Measurements from ENCODE around the gene HS6ST2.
"Not testable (repeated sequence)": the region's sequence is repeated elsewhere in the genome, so short reads cannot be mapped to it uniquely, and the experiment has no call there.

HS6ST2 gene

DNA sequence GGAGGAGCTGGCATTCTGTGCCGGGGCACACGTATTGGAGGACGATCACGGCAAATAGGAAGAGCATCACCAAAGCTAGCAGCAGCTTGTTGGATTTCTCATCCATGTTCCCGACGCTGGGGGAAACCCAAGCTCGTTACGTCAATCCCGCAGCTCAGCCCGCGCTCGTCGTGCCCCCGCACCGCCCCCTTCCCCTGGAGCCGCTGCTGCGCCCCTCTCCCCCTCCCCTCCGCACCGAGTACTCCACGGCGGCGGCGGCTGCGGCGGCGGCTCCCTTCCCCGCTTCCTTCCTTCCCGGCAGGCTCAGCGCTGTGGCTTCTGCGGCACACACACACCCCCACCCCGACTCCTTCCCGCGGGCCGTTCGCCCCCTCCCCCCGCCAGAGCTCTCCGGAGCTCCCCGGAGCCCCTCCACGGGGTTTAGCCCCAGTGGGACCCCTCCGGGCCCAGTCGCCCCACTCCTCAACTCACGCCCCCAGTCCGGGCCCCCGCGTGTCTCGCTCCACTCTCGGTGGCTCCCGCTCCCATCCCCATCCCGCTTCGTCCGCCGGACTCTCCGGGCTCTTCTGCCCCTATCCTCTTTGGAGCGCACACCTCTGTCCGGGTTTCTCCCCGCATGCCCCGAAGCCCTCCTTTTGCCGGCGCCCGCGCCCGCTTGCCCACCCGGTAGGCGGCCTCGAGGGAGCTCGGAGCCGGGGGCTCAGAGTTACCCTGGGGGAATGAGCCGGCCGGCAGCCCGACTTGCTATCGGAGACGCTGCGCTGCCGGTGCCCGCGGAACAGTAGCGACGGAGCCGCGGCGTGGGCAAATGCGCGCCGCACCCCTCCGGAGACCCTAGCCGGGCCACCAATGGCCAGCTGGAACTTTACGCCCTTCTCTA is 978 bp downstream of the HS6ST2 start:
- Mint-ChIP-seq H3K4me1 (peaks cover 14% of the 10 kb centered on the region), H3K4me3 (peak overlapping the region; percentile 54), H3K36me3 (no peaks in the 10 kb centered on the region), H3K9me3 (no peaks in the 10 kb centered on the region), H3K27me3 (peaks cover 74% of the 10 kb centered on the region), H3K27ac (no peak overlapping the region)
- DNase-seq: peak; percentile 31
- CTCF ChIA-PET: interaction anchor here (0.9 kb wide), 1 partner anchor 216 kb away, joined by 3 read pairs; no protein-coding TSS in a partner anchor

DNA sequence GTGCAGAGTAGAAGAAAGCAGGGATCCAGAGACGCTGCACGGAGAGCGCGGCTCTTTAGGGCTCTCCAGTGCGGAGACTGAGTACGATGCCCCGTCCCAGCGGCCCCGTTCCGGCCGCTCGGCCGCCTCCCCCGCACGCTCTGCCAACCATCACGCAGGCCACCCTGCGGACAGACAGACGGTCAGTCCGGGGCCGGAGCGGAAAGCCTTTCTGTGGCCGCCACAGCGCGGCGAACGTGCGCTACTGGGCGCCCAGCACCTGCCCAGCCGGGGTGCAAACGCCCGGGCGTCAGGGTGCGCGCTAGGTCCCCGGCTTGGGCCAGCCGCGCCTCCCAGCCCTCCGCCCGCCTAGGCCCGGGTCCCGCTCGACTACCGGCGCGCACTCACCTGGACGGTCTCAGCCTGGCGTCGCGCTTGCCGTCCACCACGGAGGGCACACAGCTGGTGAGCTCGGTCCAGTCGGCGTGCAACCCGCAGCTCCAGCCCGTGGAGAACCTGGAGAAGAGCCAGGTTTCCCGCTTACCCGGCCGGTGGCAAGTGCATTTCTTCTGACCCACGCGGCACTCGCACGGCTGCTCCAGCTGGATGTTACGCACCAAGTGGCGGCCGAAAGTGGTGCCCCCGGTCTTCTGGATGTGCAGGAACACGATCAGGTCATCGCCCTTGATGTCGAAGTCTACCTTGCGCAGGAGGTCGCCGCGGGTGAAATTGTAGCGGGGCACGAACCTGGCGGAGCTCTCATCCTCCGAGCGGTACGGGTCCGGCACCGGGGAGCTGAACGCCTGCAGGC is 1.8 kb downstream of the HS6ST2 start:
- no peak overlapping the region for H3K27ac Mint-ChIP-seq
- peak overlapping the region; percentile 52 for H3K4me3 Mint-ChIP-seq
- CTCF ChIA-PET: interaction anchor here (0.9 kb wide), 1 partner anchor 215 kb away, joined by 3 read pairs; no protein-coding TSS in a partner anchor
- no peaks in the 10 kb centered on the region for H3K36me3 Mint-ChIP-seq
- H3K27me3 Mint-ChIP-seq: peaks cover 74% of the 10 kb centered on the region
- peaks cover 14% of the 10 kb centered on the region for H3K4me1 Mint-ChIP-seq
- H3K9me3 Mint-ChIP-seq: no peaks in the 10 kb centered on the region
- DNase-seq: no peak

GRCh38 chrX:132955690-132956089 is 2.7 kb downstream of the HS6ST2 start:
- no peaks in the 10 kb centered on the region for H3K36me3 Mint-ChIP-seq

GRCh38 chrX:132954323-132954722 is 4.1 kb downstream of the HS6ST2 start:
- H3K4me3 Mint-ChIP-seq: no peak overlapping the region
- no peak overlapping the region for H3K27ac Mint-ChIP-seq
- DNase-seq: no peak
- H3K36me3 Mint-ChIP-seq: no peaks in the 10 kb centered on the region
- H3K4me1 Mint-ChIP-seq: peaks cover 14% of the 10 kb centered on the region
- CTCF ChIA-PET: no interaction called here
- peaks cover 64% of the 10 kb centered on the region for H3K27me3 Mint-ChIP-seq
- H3K9me3 Mint-ChIP-seq: no peaks in the 10 kb centered on the region

More at GRCh38 chrX:132955690-132956089, 2.7 kb downstream of the HS6ST2 start:
- no peaks in the 10 kb centered on the region for H3K9me3 Mint-ChIP-seq
- DNase-seq: no peak
- no peak overlapping the region for H3K27ac Mint-ChIP-seq
- CTCF ChIA-PET: no interaction called here
- no peak overlapping the region for H3K4me3 Mint-ChIP-seq
- peaks cover 14% of the 10 kb centered on the region for H3K4me1 Mint-ChIP-seq
- peaks cover 77% of the 10 kb centered on the region for H3K27me3 Mint-ChIP-seq

- peaks cover 54% of the 10 kb centered on the region for H3K27me3 Mint-ChIP-seq
- DNase-seq: no peak
- H3K27ac Mint-ChIP-seq: no peak overlapping the region
- no peaks in the 10 kb centered on the region for H3K9me3 Mint-ChIP-seq
- CTCF ChIA-PET: no interaction called here
- peaks cover 10% of the 10 kb centered on the region for H3K4me1 Mint-ChIP-seq
- no peaks in the 10 kb centered on the region for H3K36me3 Mint-ChIP-seq
- H3K4me3 Mint-ChIP-seq: no peak overlapping the region
Observed at GRCh38 chrX:132953354-132953753, 5.1 kb downstream of the HS6ST2 start.

GRCh38 chrX:132948648-132949260 is 9.7 kb downstream of the HS6ST2 start:
- DNase-seq: no peak
- Mint-ChIP-seq H3K27me3 (peaks cover 11% of the 10 kb centered on the region), H3K9me3 (no peaks in the 10 kb centered on the region), H3K4me1 (no peaks in the 10 kb centered on the region), H3K36me3 (no peaks in the 10 kb centered on the region), H3K27ac (no peak overlapping the region), H3K4me3 (no peak overlapping the region)
- CTCF ChIA-PET: interaction anchor here (0.9 to 1.5 kb wide), 5 partner anchors 11 to 225 kb away, joined by 3 to 4 read pairs (median 3); no protein-coding TSS in a partner anchor

DNA sequence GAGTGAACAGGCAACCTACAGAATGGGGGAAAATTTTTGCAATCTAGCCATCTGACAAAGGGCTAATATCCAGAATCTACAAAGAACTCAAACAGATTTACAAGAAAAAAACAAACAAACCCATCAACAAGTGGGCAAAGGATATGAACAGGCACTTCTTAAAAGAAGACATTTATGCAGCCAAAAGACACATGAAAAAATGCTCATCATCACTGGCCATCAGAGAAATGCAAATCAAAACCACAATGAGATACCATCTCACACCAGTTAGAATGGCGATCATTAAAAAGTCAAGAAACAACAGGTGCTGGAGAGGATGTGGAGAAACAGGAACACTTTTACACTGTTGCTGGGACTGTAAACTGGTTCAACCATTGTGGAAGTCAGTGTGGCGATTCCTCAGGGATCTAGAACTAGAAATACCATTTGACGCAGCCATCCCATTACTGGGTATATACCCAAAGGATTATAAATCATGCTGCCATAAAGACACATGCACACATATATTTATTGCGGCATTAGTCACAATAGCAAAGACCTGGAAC is 13.3 kb downstream of the HS6ST2 start:
- DNase-seq, H3K9me3 Mint-ChIP-seq, H3K27me3 Mint-ChIP-seq, CTCF ChIA-PET, H3K4me3 Mint-ChIP-seq, H3K4me1 Mint-ChIP-seq, H3K36me3 Mint-ChIP-seq: not testable (repeated sequence)
- peak overlapping the region; percentile 37 for H3K27ac Mint-ChIP-seq

DNA sequence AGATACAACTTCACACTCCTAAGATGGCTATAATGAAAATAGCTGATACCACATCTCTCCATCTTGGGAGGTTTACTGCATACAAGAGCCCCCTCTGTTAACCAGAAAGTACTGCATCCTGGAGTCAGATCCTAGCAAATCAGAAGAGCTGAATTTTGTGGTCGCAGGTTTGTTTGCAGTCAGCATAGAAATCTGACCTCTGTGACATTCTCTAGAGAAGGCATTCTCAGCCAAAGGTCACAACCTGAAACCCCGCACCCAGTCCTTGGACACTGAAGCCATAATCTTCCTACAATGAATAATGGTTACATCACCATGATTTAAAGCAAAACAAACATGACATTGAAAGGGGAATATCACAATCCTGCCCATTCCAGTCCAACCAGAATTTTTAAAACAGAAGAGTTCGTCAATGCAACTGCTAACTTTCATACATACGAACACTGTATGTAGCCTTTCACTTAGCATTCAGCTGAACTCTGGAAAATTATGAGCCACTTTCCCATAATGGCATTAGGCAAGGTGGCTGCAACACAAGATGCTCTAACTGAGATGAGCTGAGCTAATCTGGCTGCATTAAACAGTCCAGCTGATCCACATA is 17.6 kb downstream of the HS6ST2 start:
- H3K27ac Mint-ChIP-seq: no peak overlapping the region
- no peak for DNase-seq
- CTCF ChIA-PET: no interaction called here
- no peaks in the 10 kb centered on the region for H3K4me1 Mint-ChIP-seq
- H3K9me3 Mint-ChIP-seq: no peaks in the 10 kb centered on the region
- no peak overlapping the region for H3K4me3 Mint-ChIP-seq
- no peaks in the 10 kb centered on the region for H3K36me3 Mint-ChIP-seq
- H3K27me3 Mint-ChIP-seq: no peaks in the 10 kb centered on the region

GRCh38 chrX:132933170-132933569 is 25.3 kb downstream of the HS6ST2 start:
- Mint-ChIP-seq H3K27me3 (no peaks in the 10 kb centered on the region), H3K9me3 (no peaks in the 10 kb centered on the region), H3K4me1 (no peaks in the 10 kb centered on the region), H3K27ac (no peak overlapping the region), H3K36me3 (no peaks in the 10 kb centered on the region), H3K4me3 (no peak overlapping the region)
- CTCF ChIA-PET: no interaction called here
- DNase-seq: no peak

DNA sequence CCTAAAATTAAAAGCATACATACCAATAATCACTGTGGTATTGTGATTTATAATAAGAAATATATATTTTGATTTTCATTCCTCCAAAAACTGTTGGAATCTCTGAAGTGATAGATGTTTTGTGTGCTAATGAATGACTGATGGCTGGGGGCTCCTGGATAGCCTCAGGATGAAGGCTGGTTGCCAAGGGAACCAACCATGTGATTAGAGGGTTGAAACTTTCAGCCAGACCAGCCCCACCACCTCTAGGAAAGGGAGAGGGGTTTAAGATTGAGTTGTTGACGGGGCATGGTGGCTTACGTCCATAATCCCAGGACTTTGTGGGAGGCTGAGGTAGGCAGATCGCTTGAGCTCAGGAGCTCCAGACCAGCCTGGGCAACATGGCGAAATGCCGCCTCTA is 34.0 kb downstream of the HS6ST2 start:
- Mint-ChIP-seq H3K4me1 (no peaks in the 10 kb centered on the region), H3K4me3 (no peak overlapping the region), H3K27ac (no peak overlapping the region), H3K27me3 (peaks cover 5% of the 10 kb centered on the region), H3K36me3 (no peaks in the 10 kb centered on the region), H3K9me3 (no peaks in the 10 kb centered on the region)
- CTCF ChIA-PET: no interaction called here
- no peak for DNase-seq

DNA sequence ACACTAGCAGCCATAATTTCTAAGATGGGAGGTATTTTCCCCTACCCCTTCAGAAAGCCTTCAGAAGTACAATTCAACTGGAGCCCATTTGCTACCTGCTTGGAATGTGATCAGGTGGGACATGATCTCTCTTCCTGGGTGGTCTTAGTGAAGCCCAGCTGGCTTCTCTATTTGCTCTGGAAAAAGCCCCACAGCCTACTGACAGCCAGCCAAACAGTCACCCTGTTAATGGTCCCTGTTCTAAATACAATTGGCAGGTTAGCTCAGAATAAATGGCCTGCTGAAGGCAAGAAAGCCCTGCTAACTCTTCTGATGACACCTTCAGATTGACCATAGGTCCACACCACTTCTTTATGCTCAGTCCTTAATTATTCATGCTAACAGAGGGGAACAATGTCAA is 39.9 kb downstream of the HS6ST2 start:
- CTCF ChIA-PET: no interaction called here
- no peak overlapping the region for H3K4me3 Mint-ChIP-seq
- no peaks in the 10 kb centered on the region for H3K4me1 Mint-ChIP-seq
- H3K27me3 Mint-ChIP-seq: no peaks in the 10 kb centered on the region
- no peaks in the 10 kb centered on the region for H3K9me3 Mint-ChIP-seq
- H3K27ac Mint-ChIP-seq: no peak overlapping the region
- no peaks in the 10 kb centered on the region for H3K36me3 Mint-ChIP-seq
- DNase-seq: no peak

GRCh38 chrX:132916349-132916748 is 42.1 kb downstream of the HS6ST2 start:
- H3K27ac Mint-ChIP-seq: no peak overlapping the region
- H3K4me3 Mint-ChIP-seq: no peak overlapping the region
- H3K4me1 Mint-ChIP-seq: no peaks in the 10 kb centered on the region
- H3K9me3 Mint-ChIP-seq: no peaks in the 10 kb centered on the region
- no peaks in the 10 kb centered on the region for H3K36me3 Mint-ChIP-seq
- H3K27me3 Mint-ChIP-seq: no peaks in the 10 kb centered on the region
- CTCF ChIA-PET: no interaction called here
- no peak for DNase-seq

GRCh38 chrX:132909643-132910042 is 48.8 kb downstream of the HS6ST2 start:
- Mint-ChIP-seq H3K4me3 (no peak overlapping the region), H3K4me1 (no peaks in the 10 kb centered on the region), H3K36me3 (no peaks in the 10 kb centered on the region), H3K9me3 (no peaks in the 10 kb centered on the region), H3K27me3 (no peaks in the 10 kb centered on the region), H3K27ac (no peak overlapping the region)
- no peak for DNase-seq
- CTCF ChIA-PET: no interaction called here

DNA sequence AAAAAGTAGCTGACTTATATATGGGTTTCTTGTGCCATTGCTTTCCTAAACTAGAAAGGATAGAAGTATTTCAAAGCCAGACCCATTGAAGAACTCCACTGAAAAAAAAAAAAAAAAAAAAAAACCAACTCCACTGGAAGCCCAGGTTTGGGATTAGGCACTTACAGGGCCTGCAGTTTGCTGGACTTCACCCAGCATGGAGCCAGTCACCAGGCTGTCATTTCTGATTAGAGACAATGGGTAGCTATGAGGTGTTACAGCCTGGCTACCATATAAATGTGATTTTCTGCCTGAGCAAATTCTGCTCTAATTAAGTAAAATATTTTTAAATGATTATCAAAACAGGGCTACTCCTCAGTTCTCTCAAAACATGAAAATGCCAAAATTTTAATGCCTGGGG is 49.5 kb downstream of the HS6ST2 start:
- H3K36me3 Mint-ChIP-seq: no peaks in the 10 kb centered on the region
- H3K4me3 Mint-ChIP-seq: no peak overlapping the region
- no peaks in the 10 kb centered on the region for H3K27me3 Mint-ChIP-seq
- H3K4me1 Mint-ChIP-seq: no peaks in the 10 kb centered on the region
- DNase-seq: no peak
- H3K9me3 Mint-ChIP-seq: no peaks in the 10 kb centered on the region
- CTCF ChIA-PET: no interaction called here
- H3K27ac Mint-ChIP-seq: no peak overlapping the region
